Measurements from ENCODE around the gene HBS1L.

HBS1L gene

DNA sequence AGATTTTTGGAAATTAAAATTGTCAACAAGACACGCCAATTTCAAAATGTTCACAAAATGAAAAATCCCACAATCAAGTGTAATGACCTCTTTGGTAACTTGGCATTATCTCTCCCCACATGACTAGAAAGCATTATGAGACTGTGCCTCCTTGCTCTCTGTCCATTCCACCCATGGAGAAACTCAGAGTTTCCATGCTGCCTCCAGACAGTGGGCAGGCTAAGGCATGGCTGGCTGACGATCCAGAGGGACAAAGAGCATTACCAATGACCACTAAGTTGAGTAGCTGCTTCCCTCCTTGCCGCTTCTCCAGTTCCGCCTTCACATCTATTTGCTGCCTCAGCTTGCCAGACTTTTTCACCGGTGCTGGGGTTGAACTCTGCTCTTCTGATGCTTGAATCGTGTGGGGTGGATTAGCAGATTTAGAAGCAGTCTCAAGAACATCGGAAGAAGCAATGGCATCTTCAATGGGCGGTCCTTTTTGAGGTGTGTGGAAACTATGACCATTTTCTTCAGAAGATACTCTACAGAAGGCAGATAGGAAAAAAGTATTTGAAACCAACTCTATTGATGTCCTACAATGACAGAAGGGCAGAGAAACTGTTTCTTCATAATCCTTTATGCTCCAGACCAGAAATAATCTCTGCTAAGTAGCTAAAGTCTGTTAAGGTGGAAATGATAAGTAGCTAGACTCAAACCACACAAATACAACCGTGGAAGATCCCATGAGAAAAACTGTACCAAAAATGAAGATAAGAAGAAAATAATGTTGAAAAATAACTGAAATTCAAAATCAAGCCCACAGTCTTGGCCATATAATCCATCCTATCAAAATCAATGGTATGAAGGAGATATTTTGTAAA, 57.3 kb downstream of the HBS1L start:
- no peak for FAIRE-seq

DNA sequence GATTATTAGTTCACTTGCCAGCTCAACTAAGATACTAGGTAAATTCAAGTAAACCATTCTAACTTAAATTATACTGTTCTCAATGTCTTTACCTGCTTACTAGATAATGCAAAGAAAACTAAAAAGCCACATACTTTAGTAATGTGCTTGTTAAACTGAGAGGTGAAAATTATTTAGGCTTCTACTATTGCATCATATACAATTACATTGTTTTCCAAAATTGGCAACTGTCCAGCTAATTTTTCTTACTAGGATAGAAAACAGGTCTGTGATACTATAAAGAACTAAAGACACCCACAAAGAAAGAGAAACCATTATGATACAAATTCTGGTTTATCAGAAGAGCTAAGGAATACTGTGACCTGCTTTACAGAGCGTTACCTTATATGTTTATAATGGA, 59.1 kb downstream of the HBS1L start:
- FAIRE-seq, result no peak

- no peak for FAIRE-seq
Observed at GRCh38 chr6:134994431-134994830, 60.2 kb downstream of the HBS1L start.

GRCh38 chr6:134992155-134992554, 62.5 kb downstream of the HBS1L start:
- no peak for FAIRE-seq

DNA sequence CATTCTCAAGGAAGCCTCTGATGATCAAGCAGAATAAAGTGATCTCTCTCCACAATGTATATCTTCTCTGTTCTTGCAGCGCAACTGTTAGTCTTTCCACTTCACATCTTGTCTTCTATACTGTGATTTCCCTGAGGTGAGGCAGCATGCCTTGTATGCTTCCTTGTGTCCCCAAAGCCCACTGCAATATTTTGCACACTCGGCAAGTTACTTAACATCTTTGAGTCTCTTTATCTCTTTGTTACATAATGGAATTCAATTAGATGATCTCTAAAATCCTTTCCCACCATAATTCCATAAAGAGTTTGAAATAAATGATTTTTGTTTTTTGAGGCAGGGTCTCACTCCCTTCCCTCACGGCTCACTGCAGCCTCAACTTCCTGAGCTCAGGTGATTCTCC, 64.4 kb downstream of the HBS1L start:
- FAIRE-seq, result no peak

DNA sequence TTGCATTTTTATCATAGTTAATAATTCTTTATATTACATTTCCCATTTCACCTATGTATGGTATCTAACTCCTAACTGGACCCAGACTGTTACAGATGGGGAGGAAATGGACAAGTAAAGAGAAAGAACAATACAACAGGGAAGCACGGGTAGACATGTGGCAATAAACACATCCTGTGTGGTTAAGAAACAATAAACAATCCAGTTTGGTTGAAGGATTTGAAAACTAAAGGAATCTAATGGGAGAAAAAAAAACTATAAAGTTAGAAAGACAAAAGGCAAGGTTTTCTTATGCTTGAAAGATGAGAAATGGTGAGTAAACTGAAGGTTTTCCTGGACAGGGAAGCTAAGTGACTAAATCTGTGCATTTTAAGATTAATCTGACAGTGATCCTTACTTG, 69.8 kb downstream of the HBS1L start:
- FAIRE-seq, result no peak

DNA sequence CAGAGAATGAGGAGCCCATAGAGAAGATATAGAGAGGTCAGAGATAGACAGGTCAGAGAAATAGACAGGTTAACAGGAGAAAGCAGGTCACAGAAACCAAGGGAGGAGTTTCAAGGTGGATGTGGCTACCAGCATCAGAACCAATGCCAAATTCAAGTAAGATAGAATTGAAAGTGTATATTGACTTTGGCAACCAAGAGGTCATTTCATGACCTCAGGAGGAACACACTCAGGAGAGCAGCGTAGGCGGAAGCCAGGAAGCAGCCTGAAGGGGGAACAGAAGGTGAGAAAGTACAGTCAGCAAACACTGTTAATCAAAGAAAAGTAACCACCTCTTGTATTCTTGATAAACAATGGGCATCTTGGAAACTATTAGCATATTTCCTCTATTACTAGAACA, 70.8 kb downstream of the HBS1L start:
- FAIRE-seq, result no peak

DNA sequence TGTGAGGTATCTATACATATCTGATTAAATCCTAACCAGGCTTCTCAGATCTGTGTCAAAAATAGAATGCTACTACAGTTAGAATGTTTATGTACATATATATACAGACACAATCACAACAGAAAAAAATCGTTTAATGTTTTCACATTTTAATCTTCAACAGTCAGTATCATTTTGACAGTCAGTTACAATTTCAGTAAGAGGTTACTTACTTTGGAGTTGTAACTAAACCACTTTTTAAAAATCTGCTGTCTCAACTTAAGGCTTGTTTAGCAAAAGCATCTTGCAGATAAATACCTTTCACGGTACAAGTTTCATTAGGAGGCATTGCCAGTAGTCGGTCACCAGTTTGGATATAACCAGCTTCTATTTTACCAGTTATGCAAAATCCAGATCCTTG, 72.5 kb downstream of the HBS1L start:
- FAIRE-seq, result no peak

GRCh38 chr6:134980846-134981245, 73.8 kb downstream of the HBS1L start:
- no peak for FAIRE-seq

- no peak for FAIRE-seq
Observed at GRCh38 chr6:134979142-134979541, 75.5 kb downstream of the HBS1L start.

GRCh38 chr6:134974370-134974769, 80.3 kb downstream of the HBS1L start:
- FAIRE-seq, result no peak

DNA sequence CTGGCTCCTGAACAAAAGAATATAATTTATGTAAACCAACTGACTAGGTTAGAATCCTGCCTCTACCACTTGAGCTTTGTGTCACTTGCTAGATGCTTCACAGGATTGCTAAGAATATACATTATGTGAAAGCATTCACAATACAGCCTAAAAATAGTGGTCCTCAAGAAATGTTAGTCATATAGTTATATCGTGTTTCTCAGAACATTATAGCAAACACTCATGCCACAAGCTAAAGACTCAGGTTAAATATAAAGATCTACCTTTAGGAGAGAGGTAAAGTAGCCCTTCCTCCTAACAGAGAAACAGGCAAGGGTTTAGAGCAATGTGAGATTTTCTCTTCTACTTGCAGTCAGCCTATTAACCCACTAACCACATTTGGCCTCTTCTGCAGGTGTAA, 86.9 kb downstream of the HBS1L start:
- FAIRE-seq, result no peak

GRCh38 chr6:134964451-134965203, 90.0 kb downstream of the HBS1L start:
- no peak for FAIRE-seq

GRCh38 chr6:134962421-134962820, 92.2 kb downstream of the HBS1L start:
- FAIRE-seq, result no peak

- FAIRE-seq, result no peak
Observed at GRCh38 chr6:134961366-134961765, 93.3 kb downstream of the HBS1L start.

- FAIRE-seq, result no peak
Observed at GRCh38 chr6:134959603-134960002, 95.0 kb downstream of the HBS1L start.

DNA sequence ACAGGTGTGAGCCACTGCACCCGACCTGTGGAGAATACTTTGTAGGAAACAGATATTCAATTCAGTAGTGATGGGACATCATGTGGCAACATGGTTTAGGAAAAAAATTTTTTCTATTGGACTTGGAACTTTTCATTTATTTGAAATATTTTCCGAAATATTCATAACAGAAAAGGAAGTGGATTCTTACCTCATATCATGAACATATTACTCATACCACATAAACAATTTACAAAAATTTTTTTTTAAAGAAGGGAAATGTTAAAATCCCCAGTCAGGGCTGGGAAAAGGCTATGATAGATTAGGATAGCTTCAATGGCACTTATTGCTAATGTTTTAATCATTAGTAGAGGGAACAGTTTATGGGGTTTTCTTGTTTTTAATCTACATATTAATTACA, 97.9 kb downstream of the HBS1L start:
- FAIRE-seq, result no peak

GRCh38 chr6:134956032-134956431, 98.6 kb downstream of the HBS1L start:
- no peak for FAIRE-seq

DNA sequence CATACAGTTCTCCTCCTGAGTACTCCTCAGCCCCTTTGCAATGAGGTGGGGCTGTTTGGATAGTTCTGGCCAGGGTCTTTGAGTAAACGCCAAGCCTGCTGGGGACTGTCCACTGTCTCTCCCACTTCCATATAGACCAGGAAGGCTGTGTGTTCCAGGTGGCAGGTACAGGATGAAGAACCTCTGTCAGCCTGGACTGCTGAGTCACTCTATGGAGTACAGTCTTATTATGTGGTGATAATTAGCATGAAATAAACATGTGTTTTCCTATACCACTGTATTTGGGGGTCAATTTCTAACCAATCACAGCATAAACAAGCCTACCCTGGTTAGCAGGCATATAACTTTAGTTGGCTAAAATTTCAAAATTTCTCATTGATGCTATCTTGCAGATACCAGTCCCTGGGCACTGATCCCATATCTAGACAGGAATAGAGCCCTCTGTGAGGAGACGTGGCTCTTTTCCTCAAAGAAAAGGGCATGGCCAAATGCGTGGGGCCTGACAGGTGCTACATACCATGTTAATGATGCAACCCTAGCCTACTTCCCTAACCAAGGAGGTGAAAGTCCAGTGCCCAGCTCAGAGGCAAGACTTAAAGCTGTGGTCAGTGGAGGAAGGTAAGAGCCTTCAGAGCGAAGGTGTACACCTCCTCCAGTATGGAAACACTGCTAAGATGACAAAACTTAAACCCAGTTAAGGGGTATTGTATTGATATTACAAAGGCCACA, 100.2 kb downstream of the HBS1L start:
- no peak for FAIRE-seq

DNA sequence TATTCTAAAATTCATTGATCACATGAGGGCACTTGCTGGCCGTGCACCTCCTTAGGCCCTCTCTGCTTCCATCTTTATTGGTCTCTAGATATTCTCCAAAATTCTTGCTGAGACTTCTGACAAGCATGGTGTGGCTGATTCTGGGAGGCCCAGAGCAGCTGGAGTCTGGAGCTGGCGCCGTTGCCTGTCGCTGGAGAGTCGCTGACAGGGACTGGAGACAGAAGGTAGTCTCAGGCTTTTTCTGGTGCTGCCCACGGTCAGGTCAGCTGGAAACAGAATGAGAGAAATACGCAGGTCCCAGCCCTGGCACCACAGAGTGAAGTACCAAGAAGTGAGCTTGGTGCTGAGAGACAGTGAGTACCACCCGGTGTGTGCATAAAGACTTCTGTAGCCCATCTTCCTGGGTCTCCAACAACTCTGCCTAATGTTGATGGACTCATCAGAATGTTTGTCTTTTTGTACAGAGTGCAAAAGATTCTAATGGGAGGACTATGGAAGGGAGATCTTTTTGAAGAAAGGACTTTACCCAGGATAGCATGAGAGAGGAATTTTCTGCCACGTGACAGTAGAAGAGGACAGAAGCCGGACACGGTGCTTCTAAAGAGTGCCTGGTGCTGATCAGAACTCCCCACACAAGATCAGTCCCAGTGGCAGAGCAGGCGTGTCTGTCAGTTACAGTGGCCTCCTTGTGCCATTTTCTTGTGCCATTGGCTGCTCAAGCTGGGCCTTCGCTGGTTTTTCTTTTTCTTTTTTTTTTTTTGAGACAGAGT, 102.9 kb downstream of the HBS1L start:
- FAIRE-seq, result no peak

DNA sequence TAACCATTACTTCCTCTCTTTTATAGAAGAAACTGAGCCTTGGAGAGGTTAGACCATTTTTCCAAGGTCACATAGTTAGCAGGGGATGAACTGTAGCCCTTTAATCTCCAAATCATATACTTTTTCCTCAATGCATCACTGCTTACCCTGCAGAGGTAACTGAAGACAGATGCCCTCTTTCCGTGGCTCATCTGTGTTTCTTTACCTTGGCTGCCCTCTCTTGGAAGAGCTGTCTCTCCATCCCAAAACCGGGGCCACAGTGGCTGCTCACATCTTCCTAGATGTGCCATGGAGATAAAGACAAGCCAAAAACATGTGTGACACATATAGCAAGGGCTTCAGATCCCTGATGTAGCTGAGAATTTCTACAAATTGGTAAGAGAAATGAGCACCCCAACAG, 104.1 kb downstream of the HBS1L start:
- FAIRE-seq, result no peak

DNA sequence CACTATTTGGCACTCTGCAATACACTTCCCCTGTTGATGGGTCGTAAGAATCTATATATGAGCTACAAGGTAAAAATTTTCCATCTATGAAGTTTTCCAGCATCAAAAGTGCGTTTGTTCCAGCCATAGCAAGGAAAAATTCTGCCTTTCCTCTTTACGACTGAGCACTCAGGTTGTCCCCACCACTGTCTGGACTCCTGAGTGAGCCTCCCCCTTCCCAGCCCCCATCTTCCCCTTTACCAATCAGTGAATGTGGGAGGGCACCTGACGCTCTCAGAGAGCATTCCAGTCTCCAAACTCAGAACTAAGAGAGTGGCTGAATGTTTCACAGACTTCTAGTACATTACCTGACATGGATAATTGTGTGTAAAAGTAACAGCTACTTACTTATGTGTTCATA, 104.7 kb downstream of the HBS1L start, which contains the start of gene ALDH8A1:
Gene ALDH8A1 (minus strand): TSS at position 175 of the 400 bp plus-strand sequence. CDS start 48 bp downstream, at position 127.
- no peak for FAIRE-seq

DNA sequence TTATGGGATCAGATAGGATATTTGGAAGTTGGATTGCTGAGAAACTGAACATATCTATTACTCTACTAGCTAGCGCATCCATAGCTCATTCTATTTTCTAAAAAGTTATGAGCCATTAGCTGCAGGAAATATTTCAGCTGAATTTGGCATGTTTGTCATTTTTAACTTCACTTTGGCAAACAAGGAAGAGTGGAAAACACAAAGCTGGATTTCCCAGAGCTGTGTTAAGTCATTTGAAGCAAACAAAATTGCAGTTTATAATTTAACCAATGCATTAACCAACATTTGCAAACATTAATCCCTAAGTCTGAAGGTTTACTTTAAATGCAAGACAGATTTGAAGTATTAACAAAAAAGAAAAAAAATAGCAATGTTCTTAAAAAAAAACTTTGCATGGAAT, 105.9 kb downstream of the HBS1L start:
- no peak for FAIRE-seq
